Esophagus squamous epithelium (tissue), 5 donors: ENCODE data around the gene SPNS2. TPM values are rescaled to one million over a fixed set of nuclear protein-coding genes. Genes with fewer than 3 reads are reported as not detected.
A peak's percentile ranks its signal among the peaks of the same experiment; 100 is the strongest.

Experiments
- DNase-seq: peaks from one replicate; lab custom pipeline; 2025; lab: John Stamatoyannopoulos, UW
- H3K27ac ChIP-seq, 4 donors: fragments of 200-600 bp; sonication (generic); one replicate each; pipeline ENCODE4 v1.5.1; 2016 to 2019; ENCODE audit warnings: mild to moderate bottlenecking in 1 of 4
- H3K27me3 ChIP-seq, 4 donors: fragments of 200-600 bp; sonication (generic); 1 replicate in 3 of 4; 2 replicates in 1 of 4; pipeline versions ENCODE4 v1.5.1 to v1.6.0; 2017 to 2021; ENCODE audit warnings: antibody characterized with exemption in 1 of 4
- H3K36me3 ChIP-seq, 3 donors: fragments of 200-600 bp; sonication (generic); one replicate each; pipeline ENCODE4 v1.5.1; 2016 to 2019
- H3K4me1 ChIP-seq, 3 donors: fragments of 200-600 bp; sonication (generic); one replicate each; pipeline ENCODE4 v1.5.1; 2017 to 2019
- H3K4me3 ChIP-seq, 4 donors: fragments of 200-600 bp; sonication (generic); 1 replicate in 3 of 4; 2 replicates in 1 of 4; pipeline ENCODE4 v1.5.1; 2016 to 2019; ENCODE audit warnings: mild to moderate bottlenecking in 2 of 4, moderate library complexity in 1 of 4
- H3K9me3 ChIP-seq, 3 donors: fragments of 200-600 bp; sonication (generic); one replicate each; pipeline ENCODE4 v1.5.1; 2016 to 2019
- POLR2A ChIP-seq, 4 donors: fragments of 450-650 bp; IDR thresholded peaks; one replicate each; pipeline ENCODE4 v1.6.1; 2017; ENCODE audit warnings: antibody characterized with exemption in 4 of 4, mild to moderate bottlenecking in 4 of 4, moderate library complexity in 3 of 4
- WGBS, 2 donors: methylation state at CpG; one replicate each; pipeline ENCODE4 v1.1.5; 2018; 5-methylcytosine and 5-hydroxymethylcytosine counted together
- intact Hi-C: fragments of 100-400 bp; cut with DNase I; formaldehyde crosslinking; loops from one replicate; pipeline ENCODE4 v1.15.0; 2022
- total RNA-seq, 4 donors: library from RNA; depleted of rRNA; stranded (reverse); fragments of >200 nt; gene quantifications; one replicate each; pipeline ENCODE4 v1.1.0, GENCODE V29; 2016
- TF ChIP-seq, protein P1 (sequence below), 6 experiments: fragments of 450-650 bp in 4 of 6; fragments of 200-600 bp in 2 of 6; sonication (generic) in 2 of 6; IDR thresholded peaks; one replicate each; pipeline ENCODE4 v1.5.1; 2016 to 2019; ENCODE audit warnings: antibody characterized with exemption in 6 of 6, mild to moderate bottlenecking in 4 of 6, moderate library complexity in 4 of 6
- donor health status: DM: yes; HTN: yes; CAD: no.

Gene SPNS2
- total RNA-seq, 4 donors from 2014 or later = 36.8 to 66.6 (median 47.6) TPM

DNA sequence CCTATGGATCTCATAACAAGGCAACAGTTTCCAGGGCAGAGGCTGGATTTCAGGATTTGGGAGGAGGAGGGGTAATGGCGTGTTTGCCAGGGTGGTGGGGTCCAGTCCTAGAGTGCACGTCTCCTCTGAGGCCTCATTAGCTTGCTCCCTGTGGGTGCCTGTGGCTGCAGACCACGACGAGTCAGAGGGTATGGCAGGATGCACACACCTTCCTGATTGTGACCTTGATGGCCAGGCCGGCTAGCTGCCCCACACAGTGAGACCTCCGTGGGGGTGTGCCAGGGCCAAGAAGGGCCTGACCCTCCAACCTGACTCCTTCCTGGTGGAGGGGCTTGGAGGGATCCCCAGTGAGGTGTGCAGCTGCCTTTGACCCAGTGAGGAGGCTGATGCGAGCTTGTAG, 81.6 kb downstream of the SPNS2 start:
- 35 to 45% methylated on average over 3 to 5 of the region's 7 CpGs for WGBS, 2 donors
- TF ChIP-seq, protein P1, sequence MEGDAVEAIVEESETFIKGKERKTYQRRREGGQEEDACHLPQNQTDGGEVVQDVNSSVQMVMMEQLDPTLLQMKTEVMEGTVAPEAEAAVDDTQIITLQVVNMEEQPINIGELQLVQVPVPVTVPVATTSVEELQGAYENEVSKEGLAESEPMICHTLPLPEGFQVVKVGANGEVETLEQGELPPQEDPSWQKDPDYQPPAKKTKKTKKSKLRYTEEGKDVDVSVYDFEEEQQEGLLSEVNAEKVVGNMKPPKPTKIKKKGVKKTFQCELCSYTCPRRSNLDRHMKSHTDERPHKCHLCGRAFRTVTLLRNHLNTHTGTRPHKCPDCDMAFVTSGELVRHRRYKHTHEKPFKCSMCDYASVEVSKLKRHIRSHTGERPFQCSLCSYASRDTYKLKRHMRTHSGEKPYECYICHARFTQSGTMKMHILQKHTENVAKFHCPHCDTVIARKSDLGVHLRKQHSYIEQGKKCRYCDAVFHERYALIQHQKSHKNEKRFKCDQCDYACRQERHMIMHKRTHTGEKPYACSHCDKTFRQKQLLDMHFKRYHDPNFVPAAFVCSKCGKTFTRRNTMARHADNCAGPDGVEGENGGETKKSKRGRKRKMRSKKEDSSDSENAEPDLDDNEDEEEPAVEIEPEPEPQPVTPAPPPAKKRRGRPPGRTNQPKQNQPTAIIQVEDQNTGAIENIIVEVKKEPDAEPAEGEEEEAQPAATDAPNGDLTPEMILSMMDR (IDR thresholded peaks at IDR 0.05) = no peak
- TF ChIP-seq POLR2A (IDR thresholded peaks at IDR 0.05) = no peak
- Histone ChIP-seq H3K27ac (no peak overlapping the region), H3K4me3 (no peak overlapping the region), H3K9me3 (no peaks in the 10 kb centered on the region), H3K36me3 (no peaks in the 10 kb centered on the region), H3K4me1 (peaks cover 6 to 31% (median 12%) of the 10 kb centered on the region in 3 donors), H3K27me3 (peaks cover 0 to 49% (median 11%) of the 10 kb centered on the region in 4 donors)
- DNase-seq = no peak
- intact Hi-C loops = no loop called here

GRCh38 chr17:4582101-4582501, 83.4 kb downstream of the SPNS2 start:
- TF ChIP-seq, protein P1 (IDR thresholded peaks at IDR 0.05) = no peak
- no peak for TF ChIP-seq POLR2A (IDR thresholded peaks at IDR 0.05)

GRCh38 chr17:4582691-4583090, 84.0 kb downstream of the SPNS2 start:
- Histone ChIP-seq H3K27ac (no peak overlapping the region), H3K27me3 (peaks cover 0 to 71% (median 11%) of the 10 kb centered on the region in 4 donors), H3K4me1 (peaks cover 6 to 31% (median 12%) of the 10 kb centered on the region in 3 donors), H3K4me3 (no peak overlapping the region), H3K9me3 (no peaks in the 10 kb centered on the region), H3K36me3 (no peaks in the 10 kb centered on the region)
- no peak for DNase-seq
- TF ChIP-seq, protein P1 (IDR thresholded peaks at IDR 0.05) = no peak
- TF ChIP-seq POLR2A (IDR thresholded peaks at IDR 0.05) = no peak
- intact Hi-C loops = no loop called here
- no CpG with 5 or more reads among the region's 8 CpGs for WGBS, 2 donors

More at GRCh38 chr17:4582101-4582501, 83.4 kb downstream of the SPNS2 start:
- Histone ChIP-seq H3K36me3 (no peaks in the 10 kb centered on the region), H3K4me1 (peaks cover 6 to 31% (median 12%) of the 10 kb centered on the region in 3 donors), H3K27ac (no peak overlapping the region), H3K4me3 (no peak overlapping the region), H3K27me3 (peaks cover 0 to 67% (median 11%) of the 10 kb centered on the region in 4 donors), H3K9me3 (no peaks in the 10 kb centered on the region)
- WGBS, 2 donors = 62 to 72% methylated on average over 5 to 6 of the region's 7 CpGs
- no peak for DNase-seq
- intact Hi-C loops = no loop called here

DNA sequence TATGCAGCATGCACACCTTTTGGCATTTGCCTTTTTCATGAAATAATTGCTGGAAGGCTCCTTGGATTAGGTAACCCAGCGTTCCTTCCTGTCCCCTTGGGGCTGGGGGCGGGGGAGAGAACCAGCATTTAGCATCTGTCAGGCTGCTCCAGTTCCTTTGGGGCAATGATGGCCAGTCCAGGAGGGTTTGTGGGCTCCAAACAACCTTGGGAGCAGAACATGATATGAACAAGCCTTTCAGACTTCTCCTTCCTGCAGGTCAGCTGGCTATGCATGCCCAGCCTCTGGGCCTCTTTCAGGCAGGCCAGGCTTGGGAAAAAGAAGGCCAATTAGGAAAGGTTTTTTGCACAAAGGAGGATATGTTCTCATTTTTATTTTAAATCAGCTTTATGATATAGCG, 84.5 kb downstream of the SPNS2 start:
- intact Hi-C loops = no loop called here
- H3K27me3 ChIP-seq = peaks cover 0 to 74% (median 11%) of the 10 kb centered on the region in 4 donors
- no peak overlapping the region for H3K4me3 ChIP-seq
- no peaks in the 10 kb centered on the region for H3K36me3 ChIP-seq
- H3K27ac ChIP-seq = peak overlapping the region in 1 of 4 donors; percentile 87
- TF ChIP-seq, protein P1 (IDR thresholded peaks at IDR 0.05) = no peak
- TF ChIP-seq POLR2A (IDR thresholded peaks at IDR 0.05) = no peak
- H3K9me3 ChIP-seq = no peaks in the 10 kb centered on the region
- 79 to 80% methylated on average over 2 of the region's 3 CpGs for WGBS, 2 donors
- H3K4me1 ChIP-seq = peaks cover 6 to 31% (median 12%) of the 10 kb centered on the region in 3 donors
- DNase-seq = no peak

DNA sequence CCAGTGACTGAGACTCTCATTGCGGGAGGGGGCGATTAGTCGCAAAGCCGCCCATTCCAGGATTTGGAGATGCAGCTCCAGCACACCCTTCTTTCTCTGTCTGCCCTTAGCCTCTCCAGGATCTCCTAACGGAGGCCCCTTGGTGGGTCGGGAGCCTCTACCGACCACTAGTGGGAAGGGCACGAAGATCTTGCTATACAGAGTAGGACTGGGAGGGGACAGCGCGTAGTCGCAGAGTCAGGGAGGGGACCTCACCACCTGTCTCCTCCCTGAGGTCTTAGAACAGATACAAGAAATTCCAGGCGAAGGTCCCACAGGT, 85.1 kb downstream of the SPNS2 start:
- peaks cover 6 to 31% (median 12%) of the 10 kb centered on the region in 3 donors for H3K4me1 ChIP-seq
- no peaks in the 10 kb centered on the region for H3K36me3 ChIP-seq
- peak overlapping the region; percentile 59 to 87 (median 82) for H3K27ac ChIP-seq
- intact Hi-C loops = no loop called here
- WGBS, 2 donors = 19 to 65% methylated on average over 4 to 12 of the region's 12 CpGs
- H3K4me3 ChIP-seq = peak overlapping the region; percentile 28 to 69 (median 54)
- TF ChIP-seq, protein P1 (IDR thresholded peaks at IDR 0.05) = peak in 3 of 6 experiments; percentile 12 to 28 (median 25)
- no peak for TF ChIP-seq POLR2A (IDR thresholded peaks at IDR 0.05)
- no peak for DNase-seq
- no peaks in the 10 kb centered on the region for H3K9me3 ChIP-seq
- peaks cover 0 to 79% (median 11%) of the 10 kb centered on the region in 4 donors for H3K27me3 ChIP-seq
